Natural killer cell (primary cell): ENCODE results near the gene ASCC2. TPM values are rescaled to one million over a fixed set of nuclear protein-coding genes. Genes with fewer than 3 reads are reported as not detected.
"Not testable (repeated sequence)": the region's sequence is repeated elsewhere in the genome, so short reads cannot be mapped to it uniquely, and the experiment has no call there.

ENCODE experiments used
- ATAC-seq, 3 donors: fragments of 150-1000 bp in 2 of 3; fragments of 200-7000 bp in 1 of 3; cut with Tn5 transposase; 1 replicate in 1 of 3; 2 replicates in 2 of 3; pipeline ENCODE4 v1.10.0; 2021; ENCODE audit warnings: mild to moderate bottlenecking in 2 of 3, moderate library complexity in 2 of 3
- DNase-seq, 2 donors: peaks; one replicate each; pipeline versions ENCODE4 v3.0.0 to v3.0.0-alpha.2; 2013 to 2021; ENCODE audit warnings: mixed read lengths in 1 of 2
- H3K27ac ChIP-seq: one replicate; pipeline ENCODE4 v1.5.1; 2013; ENCODE audit warnings: mild to moderate bottlenecking, low read length
- H3K27me3 ChIP-seq: one replicate; pipeline ENCODE4 v1.6.1; 2013; ENCODE audit warnings: low read length; ENCODE audit not compliant: control insufficient read depth, insufficient read depth
- H3K36me3 ChIP-seq: one replicate; pipeline ENCODE4 v1.6.1; 2013; ENCODE audit warnings: low read length; ENCODE audit not compliant: control insufficient read depth, insufficient read depth
- H3K4me1 ChIP-seq: one replicate; pipeline ENCODE4 v1.6.1; 2013; ENCODE audit warnings: low read length; ENCODE audit not compliant: control insufficient read depth, insufficient read depth
- H3K4me3 ChIP-seq: one replicate; pipeline ENCODE4 v1.5.1; 2013; ENCODE audit warnings: low read length
- H3K9me3 ChIP-seq: one replicate; pipeline ENCODE4 v1.6.1; 2013; ENCODE audit warnings: low read length; ENCODE audit not compliant: control insufficient read depth, insufficient read depth
- H3K27ac Mint-ChIP-seq, 2 donors: one replicate each; pipeline ENCODE4 v1.8.0; 2022; ENCODE audit warnings: mild to moderate bottlenecking in 2 of 2, mixed read lengths in 2 of 2, moderate library complexity in 1 of 2
- H3K27me3 Mint-ChIP-seq, 2 donors: one replicate each; pipeline ENCODE4 v1.8.0; 2022; ENCODE audit warnings: low read depth in 2 of 2, mixed read lengths in 2 of 2
- H3K36me3 Mint-ChIP-seq: one replicate; pipeline ENCODE4 v1.8.0; 2022; ENCODE audit warnings: mixed read lengths
- H3K4me1 Mint-ChIP-seq, 2 donors: one replicate each; pipeline ENCODE4 v1.8.0; 2022; ENCODE audit warnings: mixed read lengths in 2 of 2
- H3K4me3 Mint-ChIP-seq: one replicate; pipeline ENCODE4 v1.8.0; 2022; ENCODE audit warnings: mild to moderate bottlenecking, moderate library complexity, mixed read lengths
- H3K9me3 Mint-ChIP-seq, 2 donors: one replicate each; pipeline ENCODE4 v1.8.0; 2022; ENCODE audit warnings: mixed read lengths in 2 of 2
- WGBS: methylation state at CpG from one replicate; pipeline ENCODE4 v1.1.7; 2013; ENCODE audit warnings: missing lambda C conversion rate; ENCODE audit not compliant: insufficient coverage; 5-methylcytosine and 5-hydroxymethylcytosine counted together
- intact Hi-C: fragments of 100-400 bp; cut with micrococcal nuclease; formaldehyde crosslinking; loops from one replicate; pipeline ENCODE4 v1.14.2; 2022
- total RNA-seq, 4 donors: library from RNA; stranded (reverse); fragments of 120-200 nt in 1 of 4; gene quantifications; one replicate each; pipeline versions ENCODE4 v1.2.3 to v1.2.4, GENCODE V29; 2013 to 2022
- TF ChIP-seq, protein P1 (sequence below): fragments of 200-600 bp; IDR thresholded peaks from one replicate; pipeline ENCODE4 v1.8.0; 2022; ENCODE audit warnings: antibody characterized with exemption

The ASCC2 gene
- total RNA-seq, 3 donors from 2014 or later (not counting 1 experiment from before 2014, with no cell fraction given), result 102 to 130 (median 128) TPM

DNA sequence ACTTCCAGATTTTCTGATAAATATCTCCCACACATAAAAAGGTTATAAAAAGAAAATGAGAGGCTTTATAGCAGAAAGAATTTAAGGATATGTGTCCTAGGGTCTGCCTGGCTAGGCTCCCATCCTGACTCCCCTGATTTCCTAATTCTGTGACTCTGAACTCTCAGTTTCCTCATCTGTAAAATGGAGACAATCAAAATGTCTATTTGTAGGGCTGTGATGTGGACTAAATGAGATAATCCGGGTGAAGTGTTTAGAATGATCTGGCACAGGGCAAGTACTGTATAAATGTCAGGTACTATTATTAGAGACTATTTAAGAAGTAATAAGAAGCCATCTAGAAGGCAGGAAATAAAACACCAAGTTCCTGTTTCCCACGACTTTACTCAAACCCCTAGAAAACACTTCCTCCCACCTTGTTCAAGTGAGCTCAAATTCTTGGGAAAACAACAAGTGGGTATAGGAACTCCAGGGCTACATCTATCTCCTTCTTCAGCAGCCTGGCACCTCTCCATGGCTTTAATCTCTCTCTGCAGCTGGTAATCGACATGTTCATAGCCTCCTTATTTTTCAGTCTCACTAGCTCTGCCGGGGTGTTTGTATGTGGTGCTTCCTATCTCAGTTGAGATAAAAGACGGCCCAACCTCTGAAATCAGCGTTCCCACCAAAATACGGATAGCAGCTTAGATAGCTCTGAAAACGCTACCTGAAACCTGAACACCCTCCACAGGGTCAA lies 6.7 kb downstream of the ASCC2 start:
- Histone ChIP-seq H3K9me3 (no peaks in the 10 kb centered on the region), H3K27me3 (no peaks in the 10 kb centered on the region), H3K36me3 (peaks cover 37% of the 10 kb centered on the region), H3K4me3 (no peak overlapping the region), H3K27ac (no peak overlapping the region), H3K4me1 (no peaks in the 10 kb centered on the region)
- TF ChIP-seq, protein P1, sequence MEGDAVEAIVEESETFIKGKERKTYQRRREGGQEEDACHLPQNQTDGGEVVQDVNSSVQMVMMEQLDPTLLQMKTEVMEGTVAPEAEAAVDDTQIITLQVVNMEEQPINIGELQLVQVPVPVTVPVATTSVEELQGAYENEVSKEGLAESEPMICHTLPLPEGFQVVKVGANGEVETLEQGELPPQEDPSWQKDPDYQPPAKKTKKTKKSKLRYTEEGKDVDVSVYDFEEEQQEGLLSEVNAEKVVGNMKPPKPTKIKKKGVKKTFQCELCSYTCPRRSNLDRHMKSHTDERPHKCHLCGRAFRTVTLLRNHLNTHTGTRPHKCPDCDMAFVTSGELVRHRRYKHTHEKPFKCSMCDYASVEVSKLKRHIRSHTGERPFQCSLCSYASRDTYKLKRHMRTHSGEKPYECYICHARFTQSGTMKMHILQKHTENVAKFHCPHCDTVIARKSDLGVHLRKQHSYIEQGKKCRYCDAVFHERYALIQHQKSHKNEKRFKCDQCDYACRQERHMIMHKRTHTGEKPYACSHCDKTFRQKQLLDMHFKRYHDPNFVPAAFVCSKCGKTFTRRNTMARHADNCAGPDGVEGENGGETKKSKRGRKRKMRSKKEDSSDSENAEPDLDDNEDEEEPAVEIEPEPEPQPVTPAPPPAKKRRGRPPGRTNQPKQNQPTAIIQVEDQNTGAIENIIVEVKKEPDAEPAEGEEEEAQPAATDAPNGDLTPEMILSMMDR, result no peak
- no peak for ATAC-seq
- Mint-ChIP-seq H3K4me3 (no peak overlapping the region), H3K36me3 (no peaks in the 10 kb centered on the region), H3K27me3 (no peaks in the 10 kb centered on the region), H3K4me1 (peaks cover 12 to 48% of the 10 kb centered on the region in 2 donors), H3K27ac (no peak overlapping the region), H3K9me3 (no peaks in the 10 kb centered on the region)
- no peak for DNase-seq
- intact Hi-C loops, result no loop called here
- 79% methylated on average over 6 of the region's 8 CpGs for WGBS

DNA sequence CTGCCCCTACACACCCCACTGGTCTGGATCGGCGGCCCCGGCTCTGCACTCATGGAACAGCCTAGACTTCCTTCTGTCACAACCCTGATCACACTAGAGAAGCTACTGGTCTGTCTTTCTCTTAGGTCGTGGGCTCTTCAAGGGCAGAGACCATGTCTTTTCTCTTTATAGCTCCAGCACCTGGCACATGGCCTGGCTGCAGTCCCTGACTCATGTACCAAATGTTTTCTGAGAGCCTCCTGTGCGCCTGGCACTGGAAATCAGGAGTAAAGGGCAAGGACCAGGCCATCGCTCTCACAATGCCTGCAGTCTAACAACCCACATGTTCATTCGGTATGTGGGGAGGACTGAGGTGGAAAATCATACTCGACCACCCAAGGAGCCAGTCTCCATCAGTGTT lies 7.5 kb downstream of the ASCC2 start:
- Mint-ChIP-seq H3K4me3 (no peak overlapping the region), H3K9me3 (no peaks in the 10 kb centered on the region), H3K36me3 (no peaks in the 10 kb centered on the region), H3K27me3 (no peaks in the 10 kb centered on the region), H3K27ac (no peak overlapping the region), H3K4me1 (peaks cover 10 to 44% of the 10 kb centered on the region in 2 donors)
- ATAC-seq (no peak), DNase-seq (no peak)
- Histone ChIP-seq H3K4me3 (no peak overlapping the region), H3K9me3 (no peaks in the 10 kb centered on the region), H3K27ac (no peak overlapping the region), H3K4me1 (no peaks in the 10 kb centered on the region), H3K36me3 (peaks cover 39% of the 10 kb centered on the region), H3K27me3 (no peaks in the 10 kb centered on the region)
- intact Hi-C loops, result no loop called here
- WGBS, result 97% methylated on average over 8 of the region's 8 CpGs
- TF ChIP-seq, protein P1, result no peak

DNA sequence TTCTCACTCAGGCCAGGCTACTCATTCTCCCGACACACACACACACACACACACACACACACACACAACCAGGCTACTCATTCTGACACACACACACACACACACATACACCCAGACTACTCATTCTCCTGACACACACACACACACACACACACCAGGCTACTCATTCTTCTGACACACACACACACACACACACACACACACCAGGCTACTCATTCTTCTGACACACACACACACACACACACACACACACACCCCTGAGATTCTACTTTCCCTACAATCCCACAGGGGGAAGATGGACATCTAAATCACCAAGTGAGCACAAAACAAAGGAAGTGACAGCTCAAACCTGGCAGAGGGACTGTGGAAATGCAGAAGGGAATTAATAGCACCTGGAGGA lies 10.3 kb downstream of the ASCC2 start:
- WGBS, result 85% methylated on average over 1 of the region's 1 CpG
- Mint-ChIP-seq H3K4me1 (peaks cover 8 to 42% of the 10 kb centered on the region in 2 donors), H3K27ac (peak overlapping the region in 1 of 2 donors; percentile 24), H3K36me3 (peaks cover 11% of the 10 kb centered on the region)
- H3K27me3 ChIP-seq, H3K4me3 ChIP-seq, intact Hi-C loops, H3K4me1 ChIP-seq, H3K4me3 Mint-ChIP-seq, H3K27ac ChIP-seq, H3K9me3 ChIP-seq, ATAC-seq, H3K9me3 Mint-ChIP-seq, H3K27me3 Mint-ChIP-seq, DNase-seq: not testable (repeated sequence)
- peaks cover 51% of the 10 kb centered on the region for H3K36me3 ChIP-seq

DNA sequence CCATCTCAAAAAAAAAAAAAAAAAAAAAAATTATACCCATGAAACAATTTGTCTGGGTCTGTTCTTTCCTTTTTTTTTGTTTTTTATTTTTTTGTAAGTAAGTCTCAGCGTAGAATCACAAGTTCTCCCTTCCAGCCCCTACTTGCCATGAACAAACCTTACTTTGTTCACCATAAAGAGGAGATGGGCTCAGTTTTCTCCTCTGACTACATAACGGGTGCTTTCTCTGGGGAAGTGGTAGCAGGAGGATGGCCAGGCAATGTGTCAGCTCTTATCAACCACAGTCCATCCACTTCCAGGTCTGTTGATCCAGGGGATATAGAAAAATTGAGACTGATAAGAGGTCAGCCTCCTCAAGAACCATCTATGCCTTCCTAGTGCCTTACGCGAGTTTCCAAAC lies 11.0 kb downstream of the ASCC2 start:
- Histone ChIP-seq H3K9me3 (no peaks in the 10 kb centered on the region), H3K27ac (no peak overlapping the region), H3K36me3 (peaks cover 54% of the 10 kb centered on the region), H3K4me3 (no peak overlapping the region), H3K4me1 (no peaks in the 10 kb centered on the region), H3K27me3 (no peaks in the 10 kb centered on the region)
- TF ChIP-seq, protein P1, result no peak
- Mint-ChIP-seq H3K36me3 (peaks cover 11% of the 10 kb centered on the region), H3K27ac (no peak overlapping the region), H3K4me1 (peaks cover 8 to 40% of the 10 kb centered on the region in 2 donors), H3K9me3 (no peaks in the 10 kb centered on the region), H3K4me3 (no peak overlapping the region), H3K27me3 (no peaks in the 10 kb centered on the region)
- intact Hi-C loops, result no loop called here
- ATAC-seq (no peak), DNase-seq (no peak)
- no CpG with 5 or more reads among the region's 4 CpGs for WGBS
